Activated CD8-positive, alpha-beta memory T cell treated with anti-CD3 and anti-CD28 coated beads for 36 hours (primary cell): ENCODE data around the gene AIFM2. TPM values are rescaled to one million over a fixed set of nuclear protein-coding genes. Genes with fewer than 3 reads are reported as not detected.

Experiments used
- CTCF ChIA-PET: fragments of 350-600 bp; sonication (Branson Sonifier 250); formaldehyde crosslinking; loops from one replicate; lab custom pipeline; 2021; ENCODE audit warnings: antibody characterized with exemption; lab: Charles Lee
- POLR2A ChIA-PET: fragments of 350-600 bp; sonication (Branson Sonifier 250); formaldehyde crosslinking; loops from one replicate; lab custom pipeline; 2021; ENCODE audit warnings: antibody characterized with exemption; lab: Charles Lee
- total RNA-seq, 2 experiments: library from RNA; stranded (reverse); gene quantifications; one replicate each; pipeline ENCODE4 v1.2.3, GENCODE V29; 2021

The AIFM2 gene
- total RNA-seq, 2 experiments from 2014 or later = 16.9 to 18.1 TPM

DNA sequence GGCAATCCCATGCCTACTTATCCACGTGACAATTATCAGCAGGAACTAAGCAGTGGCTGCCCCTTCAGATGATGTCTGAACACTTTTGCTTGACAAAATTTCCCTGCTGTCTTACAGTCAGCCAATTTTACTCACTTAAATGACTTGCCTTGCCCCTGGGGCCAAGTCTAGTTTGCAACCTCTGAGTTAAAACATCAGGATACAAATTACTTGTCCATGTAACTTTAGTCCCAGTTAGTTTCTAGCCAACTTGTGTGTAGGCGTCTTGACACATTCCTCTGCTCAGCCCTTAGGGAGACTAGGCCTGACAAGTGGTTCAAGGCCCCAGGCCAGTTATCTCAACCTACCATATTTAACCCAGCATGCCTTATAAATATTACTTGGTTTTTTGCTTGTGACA, 25.5 kb upstream of the AIFM2 start:
- ChIA-PET POLR2A (interaction anchor here (0.6 kb wide), 1 partner anchor 12 kb away, joined by 3 read pairs; the partner anchor contains the start of gene SAR1A), CTCF (no interaction called here)

DNA sequence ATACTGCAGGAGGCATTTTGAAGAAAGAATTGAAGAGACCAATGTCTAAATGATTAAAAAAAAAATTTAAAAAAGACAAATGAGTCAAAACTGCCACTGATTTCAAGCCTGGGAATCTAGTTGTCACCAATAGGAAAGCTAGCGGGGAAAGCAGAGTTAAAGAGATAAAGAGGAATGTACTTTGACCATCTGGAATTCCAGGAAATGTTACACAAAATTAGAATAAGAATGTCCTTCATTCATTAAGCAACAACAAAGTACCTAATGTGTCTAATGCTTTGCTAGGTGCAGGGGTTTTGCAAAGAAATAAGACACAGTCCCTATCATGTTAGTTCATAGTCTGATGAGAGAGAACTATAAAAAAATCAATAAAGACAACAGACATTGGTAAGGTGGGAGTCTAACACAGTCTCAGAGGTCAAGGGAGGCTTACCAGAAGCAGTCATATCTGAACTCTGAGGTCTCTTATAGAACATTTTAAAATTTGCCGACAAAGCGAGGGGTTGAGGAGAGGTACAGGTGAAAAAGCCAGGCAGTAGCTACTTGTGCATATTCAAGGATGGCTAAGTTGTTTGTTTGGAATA, 22.7 kb upstream of the AIFM2 start:
- POLR2A ChIA-PET = interaction anchor here (0.6 kb wide), 2 partner anchors 12 to 264 kb away, joined by 3 to 4 read pairs; no protein-coding TSS in a partner anchor
- CTCF ChIA-PET = interaction anchor here (0.5 to 1.5 kb wide), 2 partner anchors 39 to 1303 kb away, joined by 3 to 4 read pairs; no protein-coding TSS in a partner anchor

DNA sequence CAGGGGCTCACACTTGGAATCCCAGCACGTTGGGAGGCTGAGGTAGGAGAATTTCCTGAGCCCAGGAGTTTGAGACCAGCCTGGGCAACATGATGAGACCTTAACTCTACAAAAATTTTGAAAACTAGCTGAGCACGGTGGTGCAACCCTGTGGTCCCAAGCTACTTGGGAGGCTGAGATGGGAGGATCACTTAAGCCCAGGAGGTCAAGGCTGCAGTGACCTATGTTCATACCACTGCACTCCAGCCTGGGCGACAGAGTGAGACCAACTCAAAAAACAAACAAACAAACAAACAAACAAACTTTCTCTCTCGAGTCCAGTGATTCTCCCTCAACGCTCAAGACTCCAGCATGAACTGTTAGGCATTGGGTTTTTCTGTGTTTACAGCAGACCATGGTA, 15.9 kb upstream of the AIFM2 start:
- ChIA-PET CTCF (interaction anchor here (1.3 kb wide), 1 partner anchor 215 kb away, joined by 3 read pairs; no protein-coding TSS in a partner anchor), POLR2A (no interaction called here)

DNA sequence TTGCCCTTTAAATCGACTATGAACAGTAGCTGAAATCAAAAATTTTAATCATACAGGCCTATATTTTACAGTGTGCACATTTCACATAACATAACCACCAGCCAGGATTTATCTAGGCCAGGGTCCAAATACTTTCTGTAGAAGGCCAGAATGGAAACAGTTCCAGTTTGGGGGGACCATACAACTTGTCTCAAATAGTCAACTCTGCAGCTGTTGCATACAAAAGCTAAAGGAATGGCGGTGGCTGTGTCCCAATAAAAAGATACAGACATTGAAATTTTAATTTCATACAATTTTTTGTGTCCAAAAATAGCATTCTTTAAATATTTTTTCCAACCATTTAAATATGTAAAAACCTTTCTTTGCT, 14.6 kb upstream of the AIFM2 start:
- CTCF ChIA-PET = interaction anchor here (1.2 to 3.6 kb wide), 4 partner anchors 12 to 62 kb away, joined by 3 to 32 read pairs (median 14); partner anchors contain the start of genes AIFM2 and SAR1A
- POLR2A ChIA-PET = interaction anchor here (0.7 to 1.9 kb wide), 5 partner anchors 14 to 85 kb away, joined by 3 to 8 read pairs (median 4); partner anchors contain the start of gene PPA1

DNA sequence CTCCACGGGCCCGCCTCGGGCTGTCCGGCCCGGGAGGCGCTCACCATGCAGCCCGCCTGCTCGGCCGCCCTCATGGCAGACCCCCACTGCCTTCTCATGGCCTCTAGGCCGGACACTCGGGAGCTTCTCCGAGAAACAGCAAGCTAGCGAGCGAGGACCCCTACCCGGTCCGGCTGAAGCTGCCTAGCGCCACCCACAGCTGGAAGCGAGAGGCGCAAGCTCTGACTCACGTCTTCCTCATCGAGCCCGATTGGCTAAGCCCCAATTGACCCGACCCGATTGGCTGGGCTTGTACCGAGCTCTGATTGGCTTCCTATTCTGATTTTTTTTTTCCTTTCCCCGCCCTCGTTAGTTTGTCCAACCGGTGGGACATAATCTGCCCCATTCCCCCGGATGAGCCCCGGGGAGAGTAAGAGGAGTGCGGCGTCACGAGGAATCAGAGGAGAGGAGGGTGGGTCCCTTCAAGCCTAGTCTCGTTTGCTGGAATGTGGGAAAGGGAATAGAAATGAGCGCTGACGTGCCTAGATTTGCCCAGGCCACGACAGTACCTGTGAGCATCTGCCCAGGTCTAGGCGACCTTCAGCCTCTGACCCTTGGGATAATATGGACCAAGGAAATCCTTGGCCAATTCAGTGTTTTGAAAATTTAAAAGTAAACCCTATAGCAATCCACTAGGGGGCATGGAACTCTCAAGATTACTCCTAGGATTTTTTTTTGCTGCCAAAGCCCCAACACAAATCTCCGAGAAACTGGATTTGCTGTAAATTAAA, 14.0 kb upstream of the AIFM2 start, which contains the start of gene TYSND1:
TSS of gene TYSND1 (minus strand) at position 212 of the 770 bp plus-strand sequence. CDS start at position 98, 114 bp downstream.
- POLR2A ChIA-PET = interaction anchor here (0.6 to 2.8 kb wide), 12 partner anchors 11 to 455 kb away, joined by 3 to 34 read pairs (median 4); partner anchors contain the start of genes EIF4EBP2, PPA1 and SAR1A

DNA sequence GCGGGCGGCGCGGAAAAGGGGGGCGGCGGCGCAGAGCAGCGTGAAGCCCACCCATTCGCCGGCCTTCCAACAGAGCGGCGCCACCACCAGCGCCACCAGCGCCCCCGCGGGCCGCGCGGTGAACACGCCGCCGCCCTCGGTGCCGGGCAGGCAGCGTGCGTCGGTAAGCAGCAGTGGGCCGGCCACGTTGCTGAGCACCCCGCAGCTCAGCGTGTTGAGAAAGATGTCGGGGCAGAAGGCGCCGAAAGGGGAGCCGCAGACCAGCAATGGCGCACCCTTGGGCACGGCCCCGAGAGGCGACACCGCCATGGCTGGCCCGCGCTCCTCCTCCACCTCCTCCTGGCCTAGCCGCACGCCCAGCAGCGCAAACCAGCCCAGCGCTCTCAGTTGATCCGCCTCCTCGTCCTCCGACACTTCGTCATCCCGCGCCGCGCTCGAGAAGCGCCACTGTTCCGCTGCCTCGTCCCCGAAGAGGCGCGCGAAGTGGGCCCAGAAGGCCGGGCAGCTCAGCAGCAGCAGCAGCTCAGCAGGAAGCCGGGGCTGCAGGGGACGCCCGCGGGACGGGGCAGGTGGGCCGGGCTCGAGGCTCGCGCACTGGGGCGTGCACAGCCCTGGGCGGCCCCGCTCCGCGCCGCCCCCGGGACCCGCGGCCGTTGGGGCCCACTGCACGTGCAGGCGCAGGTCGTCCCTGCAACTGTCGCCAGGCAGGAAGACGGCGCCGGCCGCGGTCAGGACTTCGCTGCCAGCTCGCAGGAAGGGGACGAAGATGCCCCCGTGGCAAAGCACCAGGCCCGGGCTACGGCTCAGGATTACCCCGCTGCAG, 13.3 kb upstream of the AIFM2 start:
- ChIA-PET POLR2A (interaction anchor here (0.6 to 2.8 kb wide), 12 partner anchors 12 to 272 kb away, joined by 3 to 34 read pairs (median 4); partner anchors contain the start of genes AIFM2, EIF4EBP2 and SAR1A), CTCF (interaction anchor here (0.6 to 3.9 kb wide), 12 partner anchors 11 to 669 kb away, joined by 3 to 32 read pairs (median 4); partner anchors contain the start of genes AIFM2, PPA1 and SAR1A)

More for the DNA sequence above, 14.0 kb upstream of the AIFM2 start, which contains the start of gene TYSND1:
- CTCF ChIA-PET = interaction anchor here (0.9 to 3.9 kb wide), 11 partner anchors 12 to 217 kb away, joined by 3 to 32 read pairs (median 5); partner anchors contain the start of genes AIFM2, PPA1 and SAR1A

DNA sequence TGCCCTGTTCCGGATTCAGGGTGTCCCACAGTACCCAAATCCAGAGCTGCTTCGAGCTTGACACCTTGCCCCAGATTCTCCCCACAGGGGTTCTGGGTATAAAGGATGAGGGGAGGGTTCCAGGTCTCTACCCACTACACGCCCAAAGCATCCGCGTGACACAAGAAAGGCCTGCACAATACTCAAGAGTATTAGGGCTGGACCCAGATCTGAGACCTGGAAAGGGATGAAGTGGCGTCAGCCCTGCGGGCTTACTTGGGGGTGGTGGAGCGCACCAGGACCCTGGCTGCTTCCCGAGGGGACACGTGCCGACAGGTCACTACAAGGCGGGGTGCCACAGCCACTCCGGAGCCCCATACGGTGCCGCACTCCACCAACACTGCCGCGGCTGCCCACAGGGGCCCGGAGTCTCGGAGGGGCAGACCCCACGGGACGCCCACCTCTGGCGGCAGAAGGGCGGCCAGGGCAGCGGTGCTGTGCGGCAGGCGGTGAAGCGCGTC, 12.6 kb upstream of the AIFM2 start:
- POLR2A ChIA-PET = interaction anchor here (0.8 to 2.8 kb wide), 6 partner anchors 12 to 272 kb away, joined by 3 to 34 read pairs (median 4); partner anchors contain the start of genes AIFM2, EIF4EBP2 and SAR1A
- CTCF ChIA-PET = interaction anchor here (0.6 to 3.9 kb wide), 6 partner anchors 10 to 670 kb away, joined by 3 to 32 read pairs (median 13); partner anchors contain the start of genes AIFM2 and SAR1A

DNA sequence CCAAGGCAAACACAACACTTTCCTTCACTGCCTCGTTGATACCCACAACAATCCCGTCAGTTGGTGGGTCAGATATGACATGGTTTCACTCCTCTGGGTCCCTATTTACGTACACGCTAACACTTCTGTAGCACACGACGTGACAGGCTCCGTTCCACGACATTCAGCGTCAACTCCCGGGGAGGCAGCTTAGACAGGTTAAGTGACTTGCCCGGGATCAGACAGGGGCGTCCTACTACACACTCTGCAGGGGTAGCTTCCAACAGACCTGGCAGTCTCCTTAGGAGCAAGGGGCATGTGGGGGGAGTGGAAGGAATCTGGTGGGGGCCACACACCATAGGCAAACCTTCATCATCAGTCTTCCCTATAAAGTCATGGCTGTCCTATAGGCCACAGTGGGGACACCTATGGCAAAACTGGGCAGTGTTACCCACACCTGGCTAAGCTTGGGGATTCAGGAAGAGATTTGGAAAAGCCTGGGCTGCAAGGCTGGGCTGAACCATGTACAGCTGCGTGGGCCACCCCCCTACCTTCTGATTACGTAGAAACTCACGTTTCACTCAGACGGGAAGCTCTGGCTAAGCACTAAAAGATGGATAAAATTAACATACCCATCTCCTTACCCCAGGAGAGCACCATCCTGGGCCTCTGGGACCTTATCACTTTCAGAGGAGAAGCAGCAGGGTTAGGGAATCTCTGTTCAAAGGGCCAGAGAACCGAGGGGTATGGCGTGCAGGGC, 11.9 kb upstream of the AIFM2 start:
- CTCF ChIA-PET = interaction anchor here (0.7 to 3.9 kb wide), 3 partner anchors 10 to 37 kb away, joined by 3 to 32 read pairs (median 25); partner anchors contain the start of gene AIFM2

DNA sequence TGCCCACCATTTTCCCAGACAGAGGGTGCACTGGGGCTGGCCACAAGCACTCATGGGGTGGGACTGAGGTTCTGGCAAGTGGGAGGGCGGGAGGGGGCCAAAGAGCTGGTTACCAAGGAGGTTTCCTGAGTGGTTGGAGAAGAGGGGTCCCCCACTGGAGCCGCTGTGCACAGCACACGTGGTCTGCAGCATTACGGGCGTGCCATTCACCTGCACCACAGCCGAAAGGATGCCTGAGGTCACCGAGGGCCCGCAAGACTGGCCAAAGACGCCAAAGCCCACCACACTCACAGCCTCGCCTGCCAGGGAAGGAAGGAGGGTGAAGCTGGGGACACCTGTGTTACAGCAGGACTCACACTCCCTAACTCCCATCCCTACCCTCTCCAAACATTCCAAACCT, 9.9 kb upstream of the AIFM2 start:
- ChIA-PET CTCF (interaction anchor here (0.5 kb wide), 1 partner anchor 80 kb away, joined by 3 read pairs; no protein-coding TSS in a partner anchor), POLR2A (no interaction called here)

More for the DNA sequence above, 11.9 kb upstream of the AIFM2 start:
- POLR2A ChIA-PET = interaction anchor here (0.8 to 2.8 kb wide), 4 partner anchors 11 to 259 kb away, joined by 3 to 34 read pairs (median 4); partner anchors contain the start of genes AIFM2, EIF4EBP2 and SAR1A

DNA sequence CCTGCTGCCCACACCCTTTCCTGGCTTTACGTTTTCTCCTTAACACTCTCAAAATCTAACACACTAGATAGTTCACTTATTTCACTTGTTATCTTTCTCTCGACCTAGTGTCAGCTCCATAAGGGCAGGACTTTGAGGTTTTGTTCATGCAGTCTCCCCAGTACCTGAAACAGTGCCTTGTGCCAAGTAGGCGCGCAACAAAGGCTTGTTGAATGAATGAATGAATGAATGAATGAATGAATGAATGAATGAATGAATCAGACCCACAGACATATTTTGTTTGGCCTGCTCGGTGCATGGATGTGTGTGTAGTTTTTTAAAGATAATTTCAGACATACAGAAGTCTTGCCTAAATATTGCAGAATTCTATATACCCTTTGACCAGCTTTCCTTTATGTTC, 7.7 kb upstream of the AIFM2 start:
- ChIA-PET POLR2A (no interaction called here), CTCF (no interaction called here)

DNA sequence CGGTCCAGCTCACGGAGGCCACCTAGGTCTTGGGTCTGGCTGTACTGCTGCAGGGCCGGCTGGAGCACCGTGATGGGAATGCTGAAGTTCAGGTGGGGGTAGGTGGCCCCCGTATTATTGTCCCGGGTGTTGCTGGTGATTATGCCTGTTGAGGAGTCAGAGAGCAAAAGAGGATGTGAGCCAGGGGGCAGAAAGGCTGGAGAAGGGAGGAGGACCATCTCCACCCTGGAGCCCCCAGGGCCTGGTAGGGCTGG, 7.3 kb upstream of the AIFM2 start:
- POLR2A ChIA-PET = no interaction called here
- CTCF ChIA-PET = no interaction called here

DNA sequence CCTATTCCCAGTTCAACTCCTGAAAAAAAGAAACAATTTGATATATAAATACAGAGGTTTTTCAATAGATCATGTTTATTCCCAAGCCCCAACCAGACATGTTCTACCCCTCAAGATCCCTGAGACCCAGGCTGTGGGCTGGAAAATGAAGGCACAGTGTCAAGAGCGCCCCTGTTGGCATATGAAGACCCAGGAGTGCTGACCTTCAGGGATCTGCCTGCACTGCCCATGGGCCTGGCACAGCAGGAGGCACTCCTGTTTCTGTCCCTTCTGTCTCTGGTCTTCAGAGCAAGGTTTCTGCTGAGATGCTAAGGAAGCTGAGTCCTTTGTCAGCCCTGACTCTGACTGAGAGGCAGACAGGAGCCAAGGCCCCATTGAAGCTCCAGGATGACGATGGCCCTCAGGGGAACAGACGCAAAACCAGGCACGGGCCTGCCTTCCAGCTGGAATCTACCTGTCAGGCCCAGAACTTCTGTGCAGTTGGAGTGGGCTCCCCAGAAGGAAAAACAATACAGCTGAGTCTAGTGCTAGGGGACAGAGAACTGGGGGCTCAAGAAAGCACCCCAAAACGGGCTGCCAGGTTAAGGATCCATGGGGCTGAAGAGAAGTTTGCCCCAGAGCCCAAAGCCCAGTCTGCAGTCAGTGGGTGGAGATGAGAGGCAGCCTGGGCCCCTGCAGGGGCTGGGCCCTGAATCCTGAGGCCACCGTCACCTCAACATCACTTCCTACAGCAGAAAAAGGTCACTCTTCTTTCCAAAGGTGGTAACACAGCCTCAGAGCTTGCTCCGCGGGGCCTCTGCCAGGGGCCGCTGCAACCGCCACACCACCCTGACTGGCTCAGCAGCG, 6.7 kb upstream of the AIFM2 start:
- CTCF ChIA-PET = interaction anchor here (0.8 kb wide), 1 partner anchor 22 kb away, joined by 3 read pairs; no protein-coding TSS in a partner anchor
- POLR2A ChIA-PET = no interaction called here

DNA sequence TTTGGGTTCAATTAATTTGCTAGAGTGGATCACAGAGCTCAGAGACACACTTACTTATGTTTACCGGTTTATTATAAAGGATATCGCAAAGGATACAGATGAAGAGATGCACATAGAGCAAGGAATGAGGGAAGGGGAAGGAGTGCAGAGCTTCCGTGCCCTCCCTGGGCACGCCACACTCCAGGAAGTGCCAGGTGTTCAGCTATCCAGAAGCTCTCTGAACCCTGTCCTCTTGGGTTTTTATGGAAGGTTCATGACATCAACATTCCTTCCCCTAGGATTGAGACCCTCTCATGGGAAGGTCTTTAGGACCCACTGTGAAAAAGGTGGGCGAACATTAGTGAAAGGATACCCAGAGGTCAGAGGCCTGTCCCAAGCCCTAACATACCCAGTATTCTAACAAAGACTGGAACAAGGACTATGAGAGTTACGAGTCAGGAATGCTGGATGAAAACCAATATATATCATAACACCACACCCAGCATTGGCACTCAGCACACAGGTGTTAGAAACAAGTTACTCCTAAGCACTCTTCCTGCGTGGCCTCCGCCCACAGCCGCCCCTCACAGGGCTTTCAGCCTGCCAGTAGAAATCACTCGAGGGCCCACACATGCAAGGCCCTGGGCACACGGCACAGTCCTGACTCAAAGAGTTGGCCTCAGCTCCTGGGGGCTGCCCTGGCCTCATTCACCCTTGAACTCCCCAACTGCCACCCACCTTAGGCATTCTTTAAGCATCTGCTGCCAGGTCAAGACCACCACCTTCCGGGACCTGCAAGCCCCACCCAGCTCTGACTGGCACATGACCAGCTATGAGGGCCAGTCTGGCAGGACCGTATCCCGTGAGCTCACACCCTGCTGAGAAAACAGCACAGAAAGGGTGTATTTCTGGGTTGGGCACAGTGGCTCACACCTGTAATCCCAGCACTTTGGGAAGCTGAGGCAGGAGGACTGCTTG, 5.6 kb upstream of the AIFM2 start:
- CTCF ChIA-PET = interaction anchor here (0.8 kb wide), 1 partner anchor 24 kb away, joined by 3 read pairs; no protein-coding TSS in a partner anchor

DNA sequence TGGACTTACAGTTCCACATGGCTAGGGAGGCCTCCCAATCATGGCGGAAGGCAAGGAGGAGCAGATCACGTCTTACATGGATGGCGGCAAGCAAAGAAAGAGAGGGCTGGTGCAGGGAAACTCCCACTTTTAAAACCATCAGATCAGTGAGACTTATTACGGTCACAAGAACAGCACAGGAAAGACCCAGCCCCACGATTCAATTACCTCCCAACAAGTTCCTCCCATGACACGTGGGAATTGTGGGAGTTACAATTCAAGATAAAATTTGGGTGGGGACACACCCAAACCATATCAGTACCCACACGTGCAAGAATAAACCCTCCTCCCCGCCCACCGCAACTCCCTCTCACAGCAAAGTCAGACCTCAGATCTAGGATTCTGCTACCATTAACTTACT, 4.5 kb upstream of the AIFM2 start:
- ChIA-PET POLR2A (interaction anchor here (0.6 kb wide), 1 partner anchor 22 kb away, joined by 3 read pairs; no protein-coding TSS in a partner anchor), CTCF (interaction anchor here (1.4 to 4.7 kb wide), 2 partner anchors 8 to 20 kb away, joined by 4 to 32 read pairs; partner anchors contain the start of gene TYSND1)

More for the DNA sequence above, 5.6 kb upstream of the AIFM2 start:
- POLR2A ChIA-PET = interaction anchor here (0.6 kb wide), 1 partner anchor 21 kb away, joined by 3 read pairs; no protein-coding TSS in a partner anchor

DNA sequence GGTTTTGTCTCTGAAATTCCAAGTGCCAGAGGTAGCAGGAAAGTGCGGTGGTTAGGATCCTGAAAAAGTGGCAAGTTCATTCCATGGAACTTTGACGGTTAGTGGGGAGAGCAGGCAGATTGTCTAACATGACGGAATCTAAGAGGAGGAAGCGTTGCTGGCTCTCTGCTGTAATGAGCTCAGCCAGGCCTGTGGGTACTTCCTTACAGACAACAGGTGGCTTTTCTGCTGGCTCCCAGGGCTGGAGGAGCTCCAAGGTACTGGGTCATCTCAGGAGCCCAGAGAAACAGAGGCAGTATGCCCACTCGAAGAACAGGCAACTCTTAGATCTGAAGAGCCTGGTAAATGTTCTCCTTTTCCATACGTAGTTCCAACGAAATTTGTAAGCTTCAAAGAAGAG, 3.1 kb upstream of the AIFM2 start:
- POLR2A ChIA-PET = no interaction called here
- CTCF ChIA-PET = interaction anchor here (4.7 kb wide), 1 partner anchor 10 kb away, joined by 32 read pairs; the partner anchor contains the start of gene TYSND1
